CD4-positive, alpha-beta T cell (primary cell): ENCODE measurements around the gene PDSS2. TPM values are rescaled to one million over a fixed set of nuclear protein-coding genes. Genes with fewer than 3 reads are reported as not detected.

Experiments
- ATAC-seq: fragments of 200-7000 bp; cut with Tn5 transposase; one replicate; pipeline ENCODE4 v1.10.0; 2022; ENCODE audit warnings: mild to moderate bottlenecking; ENCODE audit not compliant: poor library complexity
- CTCF ChIA-PET: fragments of 350-600 bp; sonication (Branson Sonifier 250); formaldehyde crosslinking; loops from one replicate; lab custom pipeline; 2021; ENCODE audit warnings: antibody characterized with exemption, inconsistent platforms; lab: Charles Lee
- POLR2A ChIA-PET: fragments of 350-600 bp; sonication (Branson Sonifier 250); formaldehyde crosslinking; loops from one replicate; lab custom pipeline; 2021; ENCODE audit warnings: antibody characterized with exemption, inconsistent platforms; lab: Charles Lee
- DNase-seq, 14 experiments: peaks; one replicate each; pipeline ENCODE4 v3.0.0-alpha.2; 2013 to 2020; ENCODE audit warnings: mixed read lengths in 2 of 14
- H3K27ac ChIP-seq, 2 donors: one replicate each; pipeline versions ENCODE4 v1.5.1 to v1.7.0; 2013; ENCODE audit warnings: low read length in 2 of 2, low read depth in 1 of 2, mild to moderate bottlenecking in 1 of 2
- H3K27me3 ChIP-seq, 2 experiments: 1 replicate in 1 of 2; 2 replicates in 1 of 2; pipeline versions ENCODE4 v1.6.1 to v1.7.0; 2013; ENCODE audit warnings: low read length in 2 of 2, control low read depth in 1 of 2, mild to moderate bottlenecking in 1 of 2, moderate library complexity in 1 of 2; ENCODE audit not compliant: insufficient read depth in 2 of 2, control insufficient read depth in 1 of 2
- H3K36me3 ChIP-seq: one replicate; pipeline ENCODE4 v1.6.1; 2013; ENCODE audit warnings: low read length, control low read depth; ENCODE audit not compliant: insufficient read depth
- H3K4me1 ChIP-seq: one replicate; pipeline ENCODE4 v1.6.1; 2013; ENCODE audit warnings: low read length, control low read depth; ENCODE audit not compliant: insufficient read depth
- H3K4me3 ChIP-seq: one replicate; pipeline ENCODE4 v1.5.1; 2013; ENCODE audit warnings: mild to moderate bottlenecking, low read length, moderate library complexity
- H3K9me3 ChIP-seq, 2 experiments: 1 replicate in 1 of 2; 2 replicates in 1 of 2; pipeline versions ENCODE4 v1.6.1 to v1.7.0; 2013; ENCODE audit warnings: low read length in 2 of 2, mild to moderate bottlenecking in 2 of 2, control low read depth in 1 of 2, moderate library complexity in 1 of 2; ENCODE audit not compliant: control insufficient read depth in 1 of 2, insufficient read depth in 1 of 2
- H3K27ac Mint-ChIP-seq: one replicate; pipeline ENCODE4 v1.8.0; 2020; ENCODE audit warnings: mixed read lengths
- H3K27me3 Mint-ChIP-seq: one replicate; pipeline ENCODE4 v1.8.0; 2021; ENCODE audit warnings: mixed read lengths
- H3K36me3 Mint-ChIP-seq: one replicate; pipeline ENCODE4 v1.8.0; 2021; ENCODE audit warnings: low read depth, mixed read lengths
- H3K4me1 Mint-ChIP-seq: one replicate; pipeline ENCODE4 v1.8.0; 2021; ENCODE audit warnings: low read depth, mixed read lengths
- H3K4me3 Mint-ChIP-seq: one replicate; pipeline ENCODE4 v1.8.0; 2020; ENCODE audit warnings: mild to moderate bottlenecking, mixed read lengths
- H3K9me3 Mint-ChIP-seq: one replicate; pipeline ENCODE4 v1.8.0; 2020; ENCODE audit warnings: mixed read lengths
- CTCF ChIP-seq: fragments of 200-600 bp; IDR thresholded peaks from one replicate; pipeline ENCODE4 v1.8.0; 2022; ENCODE audit warnings: antibody characterized with exemption, mild to moderate bottlenecking
- intact Hi-C, 2 experiments: fragments of 100-400 bp; cut with DNase I in 1 of 2; cut with micrococcal nuclease in 1 of 2; formaldehyde crosslinking; loops; one replicate each; pipeline versions ENCODE4 v1.15.1 to v1.9.0; 2023 to 2025; cut with DNase I, micrococcal nuclease
- total RNA-seq, 174 experiments: library from RNA in 2 of 174; stranded (reverse) in 2 of 174; gene quantifications; one replicate each; pipeline ENCODE4 v1.2.3 and lab custom pipeline; 2021 to 2026

PDSS2 gene
- total RNA-seq, 2 experiments from 2014 or later: 5.8 to 6.6 TPM

DNA sequence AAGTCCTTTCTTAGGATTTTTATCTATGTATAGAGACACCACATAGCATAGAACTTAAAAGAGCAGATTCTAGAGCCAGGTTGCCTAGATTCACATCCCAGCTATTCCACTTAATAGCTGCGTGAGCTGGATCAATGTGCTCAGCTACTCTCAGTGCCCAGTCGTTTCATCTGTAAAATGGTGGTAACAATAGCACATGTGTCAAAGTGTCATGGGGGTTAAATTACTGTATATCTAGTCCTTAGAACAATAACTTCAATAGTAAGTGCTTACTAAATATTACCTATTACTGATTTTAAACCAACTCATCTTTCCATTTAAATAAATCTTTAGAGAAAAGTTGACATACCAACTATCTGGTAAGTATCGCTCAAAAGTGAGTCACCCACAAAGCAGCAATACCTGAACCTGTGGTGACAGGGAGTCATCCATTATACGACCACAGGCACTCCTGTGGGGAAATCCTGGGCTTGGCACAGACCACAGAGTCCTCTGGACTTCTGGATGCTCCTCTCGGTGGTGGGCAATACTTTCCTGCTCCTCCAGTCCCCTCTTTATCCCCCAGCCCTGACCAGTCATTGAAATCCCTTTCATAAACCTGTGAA, 154.8 kb downstream of the PDSS2 start:
- no peak overlapping the region for H3K4me3 ChIP-seq
- H3K27me3 ChIP-seq: no peaks in the 10 kb centered on the region
- no peaks in the 10 kb centered on the region for H3K4me1 ChIP-seq
- no peaks in the 10 kb centered on the region for H3K9me3 ChIP-seq
- Mint-ChIP-seq H3K4me3 (no peak overlapping the region), H3K27me3 (no peaks in the 10 kb centered on the region), H3K9me3 (no peaks in the 10 kb centered on the region), H3K4me1 (no peaks in the 10 kb centered on the region), H3K36me3 (no peaks in the 10 kb centered on the region), H3K27ac (no peak overlapping the region)
- ChIA-PET CTCF (no interaction called here), POLR2A (no interaction called here)
- H3K36me3 ChIP-seq: peaks cover 3% of the 10 kb centered on the region
- no peak overlapping the region for H3K27ac ChIP-seq
- no peak for TF ChIP-seq CTCF
- intact Hi-C loops: no loop called here
- no peak for ATAC-seq
- no peak for DNase-seq

GRCh38 chr6:107293350-107293749, 166.0 kb downstream of the PDSS2 start:
- no peak for ATAC-seq
- H3K4me1 Mint-ChIP-seq: no peaks in the 10 kb centered on the region
- ChIA-PET CTCF (no interaction called here), POLR2A (no interaction called here)
- Histone ChIP-seq H3K27me3 (no peaks in the 10 kb centered on the region), H3K4me3 (no peak overlapping the region), H3K4me1 (no peaks in the 10 kb centered on the region), H3K9me3 (no peaks in the 10 kb centered on the region), H3K36me3 (no peaks in the 10 kb centered on the region), H3K27ac (no peak overlapping the region)
- intact Hi-C loops: no loop called here
- no peaks in the 10 kb centered on the region for H3K9me3 Mint-ChIP-seq
- no peak overlapping the region for H3K4me3 Mint-ChIP-seq
- no peak overlapping the region for H3K27ac Mint-ChIP-seq
- H3K36me3 Mint-ChIP-seq: no peaks in the 10 kb centered on the region
- no peak for DNase-seq
- H3K27me3 Mint-ChIP-seq: no peaks in the 10 kb centered on the region
- TF ChIP-seq CTCF: no peak

DNA sequence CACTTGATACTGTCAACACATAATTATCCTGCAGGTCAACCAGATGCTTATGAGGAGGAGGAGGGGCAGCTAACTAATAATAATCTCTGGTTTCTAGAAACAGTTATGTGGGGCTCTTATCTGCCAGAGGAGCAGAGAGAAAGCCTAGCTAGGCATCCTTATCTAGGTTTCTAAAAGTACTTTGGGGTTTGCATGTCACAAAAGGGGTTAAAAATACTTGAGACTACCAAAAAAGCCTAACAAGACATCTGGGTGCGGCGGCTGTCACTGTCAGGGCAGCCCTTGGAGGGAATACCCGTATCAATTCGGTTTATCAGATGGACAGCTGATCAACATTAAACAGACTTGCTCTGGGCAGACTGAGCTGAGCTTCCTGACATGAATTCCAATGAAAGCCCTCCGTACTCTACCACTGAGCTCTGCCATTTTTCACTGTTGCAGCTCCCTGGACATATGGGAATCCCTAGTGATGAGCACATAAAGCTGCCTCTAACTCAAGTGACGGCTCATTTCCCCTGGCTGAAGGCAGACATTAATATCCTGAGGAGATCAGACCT, 166.6 kb downstream of the PDSS2 start:
- H3K4me1 Mint-ChIP-seq: no peaks in the 10 kb centered on the region
- Histone ChIP-seq H3K27ac (no peak overlapping the region), H3K27me3 (no peaks in the 10 kb centered on the region), H3K36me3 (no peaks in the 10 kb centered on the region), H3K4me3 (no peak overlapping the region), H3K9me3 (no peaks in the 10 kb centered on the region), H3K4me1 (no peaks in the 10 kb centered on the region)
- H3K27ac Mint-ChIP-seq: no peak overlapping the region
- no peaks in the 10 kb centered on the region for H3K27me3 Mint-ChIP-seq
- H3K4me3 Mint-ChIP-seq: no peak overlapping the region
- intact Hi-C loops: no loop called here
- POLR2A ChIA-PET: no interaction called here
- H3K36me3 Mint-ChIP-seq: no peaks in the 10 kb centered on the region
- DNase-seq (no peak), ATAC-seq (no peak)
- no peak for TF ChIP-seq CTCF
- no peaks in the 10 kb centered on the region for H3K9me3 Mint-ChIP-seq
- CTCF ChIA-PET: interaction anchor here (0.7 kb wide), 1 partner anchor 87 kb away, joined by 3 read pairs; no protein-coding TSS in a partner anchor
